ENCODE results near the gene KRT81.

Gene KRT81

GRCh38 chr12:52296572-52297215, 5.4 kb upstream of the KRT81 start:
- Histone ChIP-seq H2AFZ (ENCODE audit: low read length) (no peak overlapping the region), H3K9ac (ENCODE audit: low read length) (no peak overlapping the region), H3K79me2 (ENCODE audit: insufficient read depth, low read length) (no peaks in the 10 kb centered on the region), H3K9me2 (ENCODE audit: low read depth, low read length) (no peaks in the 10 kb centered on the region), H3K9me3 (ENCODE audit: low read length) (no peaks in the 10 kb centered on the region), H3K4me3 (ENCODE audit: low read depth, low read length, poor library complexity, severe bottlenecking) (no peak overlapping the region), H3F3A (ENCODE audit: insufficient read depth, low read length) (no peaks in the 10 kb centered on the region), H3K27ac (ENCODE audit: low read depth, low read length, poor library complexity, severe bottlenecking) (no peak overlapping the region), H3K27me3 (ENCODE audit: insufficient read depth, low read length) (0 out of 2 replicates have a peak, but pooled peaks cover 7% of the 10 kb centered on the region), H3K4me2 (ENCODE audit: low read length) (no peak overlapping the region), H3K4me1 (ENCODE audit: insufficient read depth, low read length, severe bottlenecking) (no peaks in the 10 kb centered on the region), H3K36me3 (ENCODE audit: insufficient read depth, low read length) (no peaks in the 10 kb centered on the region), H4K20me1 (ENCODE audit: insufficient read depth, low read length) (no peaks in the 10 kb centered on the region)
- TF ChIP-seq CTCF (IDR thresholded peaks at IDR 0.05; ENCODE audit: low read length) (no peak), EZH2 (IDR thresholded peaks at IDR 0.05; ENCODE audit: borderline replicate concordance, low read length) (no peak)

- no peaks in the 10 kb centered on the region for H3K79me2 ChIP-seq (ENCODE audit: insufficient read depth, low read length)
- no peak overlapping the region for H2AFZ ChIP-seq (ENCODE audit: low read length)
- H3K36me3 ChIP-seq (ENCODE audit: insufficient read depth, low read length): no peaks in the 10 kb centered on the region
- H4K20me1 ChIP-seq (ENCODE audit: insufficient read depth, low read length): no peaks in the 10 kb centered on the region
- no peak overlapping the region for H3K4me3 ChIP-seq (ENCODE audit: low read depth, low read length, poor library complexity, severe bottlenecking)
- H3K27ac ChIP-seq (ENCODE audit: low read depth, low read length, poor library complexity, severe bottlenecking): no peak overlapping the region
- H3K4me1 ChIP-seq (ENCODE audit: insufficient read depth, low read length, severe bottlenecking): no peaks in the 10 kb centered on the region
- H3F3A ChIP-seq (ENCODE audit: insufficient read depth, low read length): no peaks in the 10 kb centered on the region
- no peak overlapping the region for H3K4me2 ChIP-seq (ENCODE audit: low read length)
- no peaks in the 10 kb centered on the region for H3K9me2 ChIP-seq (ENCODE audit: low read depth, low read length)
- 0 out of 2 replicates have a peak, but pooled peaks cover 4% of the 10 kb centered on the region for H3K27me3 ChIP-seq (ENCODE audit: insufficient read depth, low read length)
- H3K9ac ChIP-seq (ENCODE audit: low read length): no peak overlapping the region
- TF ChIP-seq CTCF (IDR thresholded peaks at IDR 0.05; ENCODE audit: low read length) (no peak), EZH2 (IDR thresholded peaks at IDR 0.05; ENCODE audit: borderline replicate concordance, low read length) (no peak)
- no peaks in the 10 kb centered on the region for H3K9me3 ChIP-seq (ENCODE audit: low read length)
Measured at GRCh38 chr12:52295663-52296062, 4.3 kb upstream of the KRT81 start.

GRCh38 chr12:52294803-52295202, 3.5 kb upstream of the KRT81 start:
- Histone ChIP-seq H3K4me2 (ENCODE audit: low read length) (no peak overlapping the region), H3K27ac (ENCODE audit: low read depth, low read length, poor library complexity, severe bottlenecking) (no peak overlapping the region), H3K4me1 (ENCODE audit: insufficient read depth, low read length, severe bottlenecking) (no peaks in the 10 kb centered on the region)

More at GRCh38 chr12:52294803-52295202, 3.5 kb upstream of the KRT81 start:
- no peaks in the 10 kb centered on the region for H3K36me3 ChIP-seq (ENCODE audit: insufficient read depth, low read length)
- no peaks in the 10 kb centered on the region for H3F3A ChIP-seq (ENCODE audit: insufficient read depth, low read length)
- H3K9me2 ChIP-seq (ENCODE audit: low read depth, low read length): no peaks in the 10 kb centered on the region
- no peak overlapping the region for H3K4me3 ChIP-seq (ENCODE audit: low read depth, low read length, poor library complexity, severe bottlenecking)
- no peaks in the 10 kb centered on the region for H3K9me3 ChIP-seq (ENCODE audit: low read length)
- no peaks in the 10 kb centered on the region for H3K79me2 ChIP-seq (ENCODE audit: insufficient read depth, low read length)
- no peaks in the 10 kb centered on the region for H4K20me1 ChIP-seq (ENCODE audit: insufficient read depth, low read length)
- TF ChIP-seq EZH2 (IDR thresholded peaks at IDR 0.05; ENCODE audit: borderline replicate concordance, low read length) (no peak), CTCF (IDR thresholded peaks at IDR 0.05; ENCODE audit: low read length) (no peak)
- H3K9ac ChIP-seq (ENCODE audit: low read length): no peak overlapping the region
- H3K27me3 ChIP-seq (ENCODE audit: insufficient read depth, low read length): no peaks in the 10 kb centered on the region
- no peak overlapping the region for H2AFZ ChIP-seq (ENCODE audit: low read length)

Measured in OCI-LY1 (cell line).